H1 (cell line): ENCODE data around the gene ZNF674. TPM values are rescaled to one million over a fixed set of nuclear protein-coding genes. Genes with fewer than 3 reads are reported as not detected.
"Not testable (repeated sequence)": the region's sequence is repeated elsewhere in the genome, so short reads cannot be mapped to it uniquely, and the experiment has no call there.

Experiments
- CTCF ChIA-PET: fragments of 300-600 bp; sonication (Branson Sonifier 250); formaldehyde crosslinking; loops from one replicate; lab custom pipeline; 2021; ENCODE audit not compliant: partially characterized antibody; lab: Charles Lee
- POLR2A ChIA-PET: fragments of 300-600 bp; sonication (Branson Sonifier 250); formaldehyde crosslinking; loops from one replicate; lab custom pipeline; 2021; ENCODE audit warnings: inconsistent platforms; ENCODE audit not compliant: partially characterized antibody; lab: Charles Lee
- DNase-seq, 2 experiments: peaks; one replicate each; pipeline versions ENCODE4 v3.0.0 to v3.0.0-alpha.2; 2010 to 2022; ENCODE audit warnings: low spot score in 2 of 2, low read depth in 1 of 2, mixed read lengths in 1 of 2
- FAIRE-seq: peaks from 2 replicates; lab custom pipeline; 2011; peaks lifted over from hg19 to GRCh38; lab: Jason Lieb, UNC
- H2AFZ ChIP-seq: 2 replicates; pipeline ENCODE4 v1.8.1; 2012; ENCODE audit warnings: low read length, inconsistent platforms
- H2AK5ac ChIP-seq: 2 replicates; pipeline ENCODE4 v1.6.1; 2013; ENCODE audit warnings: low read depth, low read length
- H2BK120ac ChIP-seq: replicated peaks from 2 replicates; pipeline ENCODE3; 2013; ENCODE audit warnings: low read depth, low read length, inconsistent platforms
- H2BK12ac ChIP-seq: 2 replicates; pipeline ENCODE4 v1.6.1; 2013; ENCODE audit warnings: low read depth, low read length
- H2BK15ac ChIP-seq: 2 replicates; pipeline ENCODE4 v1.6.1; 2013; ENCODE audit warnings: low read length
- H2BK20ac ChIP-seq: 2 replicates; pipeline ENCODE4 v1.6.1; 2013; ENCODE audit warnings: low read length
- H2BK5ac ChIP-seq: 2 replicates; pipeline ENCODE4 v1.6.1; 2013; ENCODE audit warnings: low read depth, low read length
- H3K14ac ChIP-seq: 2 replicates; pipeline ENCODE4 v1.6.1; 2013; ENCODE audit warnings: inconsistent platforms; ENCODE audit not compliant: insufficient read length
- H3K18ac ChIP-seq: 2 replicates; pipeline ENCODE4 v1.6.1; 2013; ENCODE audit warnings: low read length; ENCODE audit errors: extremely low read depth
- H3K23ac ChIP-seq: 2 replicates; pipeline ENCODE4 v1.6.1; 2013; ENCODE audit warnings: inconsistent platforms; ENCODE audit not compliant: insufficient read length
- H3K23me2 ChIP-seq: 2 replicates; pipeline ENCODE4 v1.6.1; 2013; ENCODE audit warnings: low read depth, low read length
- H3K27ac ChIP-seq: 2 replicates; pipeline ENCODE4 v1.6.1; 2011; ENCODE audit warnings: low read depth, low read length, inconsistent platforms
- H3K27me3 ChIP-seq, 4 experiments: replicated peaks in 1 of 4; 1 replicate in 1 of 4; 2 replicates in 3 of 4; pipeline versions ENCODE4 v1.6.1 to v1.8.1; 2011 to 2013; ENCODE audit warnings: low read length in 3 of 4, mild to moderate bottlenecking in 3 of 4, inconsistent platforms in 2 of 4, mixed read lengths in 2 of 4, moderate library complexity in 1 of 4; ENCODE audit not compliant: control insufficient read depth in 3 of 4, insufficient read depth in 3 of 4; ENCODE audit errors: extremely low read depth in 1 of 4
- H3K36me3 ChIP-seq, 4 experiments: 2 replicates each; pipeline versions ENCODE4 v1.6.1 to v1.8.1; 2011 to 2013; ENCODE audit warnings: mild to moderate bottlenecking in 4 of 4, low read length in 3 of 4, moderate library complexity in 2 of 4, control low read depth in 1 of 4, inconsistent platforms in 1 of 4; ENCODE audit not compliant: insufficient read depth in 4 of 4, control insufficient read depth in 2 of 4
- H3K4ac ChIP-seq: replicated peaks from 2 replicates; pipeline ENCODE3; 2013; ENCODE audit warnings: low read length, low read depth, mixed read lengths, inconsistent platforms; ENCODE audit not compliant: insufficient read length
- H3K4me1 ChIP-seq, 4 experiments: replicated peaks in 1 of 4; 1 replicate in 1 of 4; 2 replicates in 3 of 4; pipeline versions ENCODE4 v1.6.1 to v1.8.1; 2011 to 2013; ENCODE audit warnings: low read length in 3 of 4, inconsistent platforms in 2 of 4, mixed read lengths in 1 of 4; ENCODE audit not compliant: insufficient read depth in 4 of 4, control insufficient read depth in 3 of 4
- H3K4me2 ChIP-seq, 2 experiments: 2 replicates each; pipeline versions ENCODE4 v1.6.1 to v1.8.1; 2011 to 2013; ENCODE audit warnings: low read depth in 2 of 2, low read length in 2 of 2, control low read depth in 1 of 2, inconsistent platforms in 1 of 2, mild to moderate bottlenecking in 1 of 2; ENCODE audit not compliant: insufficient read depth in 1 of 2
- H3K4me3 ChIP-seq, 4 experiments: fragments of 200-600, 300-600 bp in 1 of 4; sonication (generic), shearing (Covaris generic), sonication (Bioruptor Twin) in 1 of 4; 2 replicates each; pipeline versions ENCODE4 v1.5.1 to v1.8.1; 2011 to 2016; ENCODE audit warnings: low read length in 4 of 4, low read depth in 3 of 4, control low read depth in 2 of 4, inconsistent platforms in 2 of 4, mild to moderate bottlenecking in 2 of 4, mixed read lengths in 1 of 4, moderate library complexity in 1 of 4; ENCODE audit not compliant: insufficient read depth in 2 of 4; ENCODE audit errors: extremely low read depth in 1 of 4
- H3K56ac ChIP-seq: replicated peaks from 2 replicates; pipeline ENCODE3; 2013; ENCODE audit warnings: low read depth, mild to moderate bottlenecking, mixed read lengths, low read length, inconsistent platforms; ENCODE audit not compliant: insufficient read length
- H3K79me1 ChIP-seq: 2 replicates; pipeline ENCODE4 v1.6.1; 2013; ENCODE audit warnings: low read depth, low read length, control low read depth
- H3K79me2 ChIP-seq, 2 experiments: 2 replicates each; pipeline versions ENCODE4 v1.6.1 to v1.8.1; 2012 to 2013; ENCODE audit warnings: low read length in 2 of 2, mild to moderate bottlenecking in 2 of 2, inconsistent platforms in 1 of 2; ENCODE audit not compliant: insufficient read depth in 2 of 2, control insufficient read depth in 1 of 2
- H3K9ac ChIP-seq, 4 experiments: replicated peaks in 1 of 4; 1 replicate in 1 of 4; 2 replicates in 3 of 4; pipeline versions ENCODE4 v1.6.1 to v1.8.1; 2011 to 2013; ENCODE audit warnings: low read depth in 3 of 4, low read length in 3 of 4, control low read depth in 2 of 4, mild to moderate bottlenecking in 2 of 4, moderate library complexity in 2 of 4, inconsistent platforms in 1 of 4; ENCODE audit errors: extremely low read depth in 1 of 4
- H3K9me3 ChIP-seq, 2 experiments: 2 replicates each; pipeline versions ENCODE4 v1.6.1 to v1.8.1; 2012 to 2013; ENCODE audit warnings: mild to moderate bottlenecking in 2 of 2, moderate library complexity in 2 of 2, control low read depth in 1 of 2, inconsistent platforms in 1 of 2, low read depth in 1 of 2, low read length in 1 of 2, mixed read lengths in 1 of 2; ENCODE audit not compliant: insufficient read depth in 2 of 2
- H4K20me1 ChIP-seq, 2 experiments: replicated peaks in 1 of 2; 2 replicates each; pipeline versions ENCODE3 to v1.8.1; 2011 to 2013; ENCODE audit warnings: inconsistent platforms in 2 of 2, low read length in 2 of 2, mild to moderate bottlenecking in 1 of 2; ENCODE audit not compliant: insufficient read depth in 2 of 2, control insufficient read depth in 1 of 2
- H4K5ac ChIP-seq: 2 replicates; pipeline ENCODE4 v1.6.1; 2013; ENCODE audit warnings: low read length, low read depth, mixed read lengths, inconsistent platforms; ENCODE audit not compliant: insufficient read length
- H4K8ac ChIP-seq: 2 replicates; pipeline ENCODE4 v1.8.0; 2013; ENCODE audit warnings: mild to moderate bottlenecking, moderate library complexity, low read length, inconsistent platforms; ENCODE audit not compliant: insufficient read depth; ENCODE audit errors: extremely low read depth
- H4K91ac ChIP-seq: replicated peaks from 2 replicates; pipeline ENCODE3; 2013; ENCODE audit warnings: low read length, mixed read lengths, inconsistent platforms; ENCODE audit not compliant: insufficient read length
- WGBS, 2 experiments: shearing (Covaris generic) in 1 of 2; methylation state at CpG; one replicate each; pipeline versions ENCODE4 v1.1.6 to v1.1.7; 2013 to 2015; ENCODE audit warnings: low lambda C conversion rate in 2 of 2, mixed read lengths in 2 of 2, inconsistent platforms in 1 of 2, low coverage in 1 of 2, missing lambda C conversion rate in 1 of 2; ENCODE audit not compliant: insufficient replicate concordance in 2 of 2, insufficient coverage in 1 of 2, insufficient read length in 1 of 2; ENCODE audit errors: extremely low coverage in 1 of 2, missing lambda C conversion rate in 1 of 2; 5-methylcytosine and 5-hydroxymethylcytosine counted together
- polyA plus RNA-seq, 7 experiments: library from polyadenylated mRNA; depleted of rRNA in 3 of 7; stranded (reverse) in 5 of 7; unstranded in 2 of 7; fragments of >200 nt in 5 of 7; fragments of 200-250 nt in 2 of 7; gene quantifications; 1 replicate in 5 of 7; 2 replicates in 1 of 7; 4 replicates in 1 of 7; pipeline versions ENCODE4 v1.2.1 to v1.2.3, GENCODE V29; 2011 to 2013; ENCODE audit warnings: missing spikeins in 2 of 7, mixed read lengths in 2 of 7
- total RNA-seq: library from RNA; stranded (reverse); fragmentation: NEBNext Ultra II Directional; extraction: Animal tissue kit (Norgen Biotek cat#: 25700); gene quantifications from 2 replicates; pipeline ENCODE4 v1.2.1, GENCODE V29; 2021

Gene ZNF674
- total and polyA plus RNA-seq, 2 of the 8 experiments (the other 6 are each of a cell fraction or from before 2014, with no cell fraction given), result 2.0 to 7.4 TPM

- H4K91ac ChIP-seq, H2BK20ac ChIP-seq, H4K5ac ChIP-seq, H3K18ac ChIP-seq, H3K79me1 ChIP-seq, H3K79me2 ChIP-seq, CTCF ChIA-PET, H2BK12ac ChIP-seq, H3K9ac ChIP-seq, H2BK5ac ChIP-seq, H3K36me3 ChIP-seq, H3K4me2 ChIP-seq, H3K14ac ChIP-seq, H3K27me3 ChIP-seq, H2BK120ac ChIP-seq, H3K4ac ChIP-seq, H3K23ac ChIP-seq, FAIRE-seq, H3K9me3 ChIP-seq, H3K56ac ChIP-seq, H3K4me1 ChIP-seq, DNase-seq, H4K20me1 ChIP-seq, H3K27ac ChIP-seq, H2AK5ac ChIP-seq, H2AFZ ChIP-seq, POLR2A ChIA-PET, H3K4me3 ChIP-seq, H4K8ac ChIP-seq, H3K23me2 ChIP-seq, H2BK15ac ChIP-seq: not testable (repeated sequence)
- WGBS, 2 experiments, result 85% methylated on average over 2 of the region's 2 CpGs; no CpG with 5 or more reads in 1 of the 2 experiments
These were observed 66.6 kb downstream of the ZNF674 start for GRCh38 chrX:46478634-46479033.
